K562 (cell line): Measurements from ENCODE around the gene BAG5. TPM values are rescaled to one million over a fixed set of nuclear protein-coding genes. Genes with fewer than 3 reads are reported as not detected.

Experiments
- ATAC-seq: fragments of 200-7000 bp; cut with Tn5 transposase; 3 replicates; pipeline ENCODE4 v1.9.1; 2020; ENCODE audit warnings: moderate library complexity
- BruUV-seq: library from RNA; stranded (reverse); fragments of 400-500 nt; replicated peaks from 2 replicates; lab custom pipeline; 2021; lab: Mats Ljungman, UMichigan
- CTCF ChIA-PET: fragments of 300-600 bp; formaldehyde crosslinking; extraction: SDS; loops from one replicate; lab custom pipeline; 2021; ENCODE audit warnings: low intra/inter-chr PET ratio; lab: Yijun Ruan, JAX
- POLR2A ChIA-PET: fragments of 300-600, 350-650 bp; sonication (Branson Sonifier 250); formaldehyde crosslinking; extraction: SDS; loops from one replicate; lab custom pipeline; 2021; ENCODE audit warnings: antibody characterized with exemption, inconsistent platforms; lab: Yijun Ruan, JAX
- DNase-seq, 4 experiments: peaks; one replicate each; pipeline versions ENCODE4 v3.0.0 to v3.0.0-alpha.2; 2011 to 2018; ENCODE audit warnings: low spot score in 3 of 4, mixed read lengths in 3 of 4; ENCODE audit errors: extremely low read depth in 1 of 4
- FAIRE-seq: peaks from 2 replicates; lab custom pipeline; 2011; peaks lifted over from hg19 to GRCh38; lab: Jason Lieb, UNC
- H2AFZ ChIP-seq: 2 replicates; pipeline ENCODE4 v1.6.0; 2011; ENCODE audit warnings: low read depth, low read length, control low read depth, inconsistent platforms
- H3K27ac ChIP-seq: fragments of 200-600 bp; 3 replicates; pipeline ENCODE4 v1.8.0; 2011; ENCODE audit warnings: low read depth, mild to moderate bottlenecking, control low read depth, inconsistent platforms, low read length, moderate library complexity, mixed read lengths; ENCODE audit errors: extremely low read depth
- H3K27me3 ChIP-seq, 2 experiments: fragments of 300-600 bp in 1 of 2; 2 replicates in 1 of 2; 3 replicates in 1 of 2; pipeline versions ENCODE4 v1.6.0 to v1.8.0; 2011; ENCODE audit warnings: inconsistent platforms in 2 of 2, low read length in 2 of 2, mild to moderate bottlenecking in 1 of 2, mixed read lengths in 1 of 2, moderate library complexity in 1 of 2; ENCODE audit not compliant: control insufficient read depth in 2 of 2, insufficient read depth in 2 of 2
- H3K36me3 ChIP-seq: fragments of 300-600 bp; 3 replicates; pipeline ENCODE4 v1.8.0; 2011; ENCODE audit warnings: mild to moderate bottlenecking, low read length, inconsistent platforms; ENCODE audit not compliant: control insufficient read depth, insufficient read depth
- H3K4me1 ChIP-seq, 2 experiments: fragments of 200-600 bp in 1 of 2; replicated peaks in 1 of 2; 2 replicates in 1 of 2; 3 replicates in 1 of 2; pipeline versions ENCODE4 v1.5.1 to v1.8.0; 2011; ENCODE audit warnings: inconsistent platforms in 2 of 2, low read length in 2 of 2, mild to moderate bottlenecking in 1 of 2, mixed read lengths in 1 of 2, moderate library complexity in 1 of 2; ENCODE audit not compliant: control insufficient read depth in 2 of 2, insufficient read depth in 2 of 2
- H3K4me2 ChIP-seq: 2 replicates; pipeline ENCODE4 v1.6.1; 2011; ENCODE audit warnings: low read length, control low read depth, inconsistent platforms, mixed read lengths; ENCODE audit not compliant: insufficient read depth
- H3K4me3 ChIP-seq: fragments of 200-600 bp; sonication (generic), shearing (Covaris generic); 2 replicates; pipeline ENCODE4 v1.5.1; 2016; ENCODE audit warnings: control low read depth, inconsistent platforms
- H3K79me2 ChIP-seq: fragments of 200-600 bp; 3 replicates; pipeline ENCODE4 v1.8.0; 2011; ENCODE audit warnings: low read length, inconsistent platforms; ENCODE audit not compliant: control insufficient read depth, insufficient read depth
- H3K9ac ChIP-seq, 2 experiments: 2 replicates each; pipeline versions ENCODE4 v1.6.0 to v1.6.1; 2011; ENCODE audit warnings: low read depth in 2 of 2, low read length in 2 of 2, control low read depth in 1 of 2, inconsistent platforms in 1 of 2, mild to moderate bottlenecking in 1 of 2, mixed read lengths in 1 of 2; ENCODE audit not compliant: insufficient read depth in 1 of 2
- H3K9me1 ChIP-seq: one replicate; pipeline ENCODE4 v1.6.0; 2011; ENCODE audit warnings: inconsistent platforms, mild to moderate bottlenecking, low read length, moderate library complexity; ENCODE audit not compliant: control insufficient read depth, insufficient read depth
- H3K9me3 ChIP-seq: replicated peaks from 2 replicates; pipeline ENCODE4 v1.5.1; 2011; ENCODE audit warnings: low read depth, low read length, inconsistent platforms; ENCODE audit not compliant: control insufficient read depth, insufficient read depth
- H4K20me1 ChIP-seq: replicated peaks from 2 replicates; pipeline ENCODE4 v1.6.1; 2011; ENCODE audit warnings: low read length, inconsistent platforms, mixed read lengths; ENCODE audit not compliant: control insufficient read depth, insufficient read depth
- BDP1 ChIP-seq: IDR thresholded peaks from 3 replicates; pipeline ENCODE4 v1.6.1; 2011; ENCODE audit not compliant: insufficient read length, insufficient read depth
- ELF1 ChIP-seq: fragments of 200-800 bp; sonication (Bioruptor generic); IDR thresholded peaks from 2 replicates; pipeline ENCODE4 v1.6.1; 2016; ENCODE audit warnings: missing genetic modification characterization, missing compliant biosample characterization
- ETS1 ChIP-seq: conservative IDR thresholded peaks from 2 replicates; pipeline ENCODE4 v1.6.1; 2011; ENCODE audit warnings: low read depth, mild to moderate bottlenecking, low read length; ENCODE audit not compliant: control insufficient read depth
- FOXP4 ChIP-seq: sonication (generic); formaldehyde crosslinking; IDR thresholded peaks from 2 replicates; pipeline ENCODE4 v1.8.0; 2022; ENCODE audit warnings: mild to moderate bottlenecking, missing genetic modification reagents, borderline replicate concordance
- GABPA ChIP-seq: fragments of 200-800 bp; sonication (Bioruptor generic); conservative IDR thresholded peaks from 2 replicates; pipeline ENCODE4 v1.6.1; 2016; ENCODE audit warnings: low read depth, missing genetic modification characterization, missing compliant biosample characterization
- HLTF ChIP-seq: fragments of 450-650 bp; IDR thresholded peaks from 2 replicates; pipeline ENCODE4 v1.6.1; 2016
- RBFOX2 ChIP-seq: fragments of 200-400 bp; formaldehyde crosslinking; IDR thresholded peaks from 2 replicates; pipeline ENCODE4 v1.6.1; 2017; ENCODE audit warnings: low read depth, mild to moderate bottlenecking, low read length, moderate library complexity
- SAP30 ChIP-seq: fragments of 200-600 bp; sonication (generic); IDR thresholded peaks from 2 replicates; pipeline ENCODE4 v1.6.1; 2012; ENCODE audit warnings: borderline replicate concordance, low read depth, mild to moderate bottlenecking, moderate library complexity, low read length, control low read depth, inconsistent platforms; ENCODE audit not compliant: insufficient read depth, poor library complexity, severe bottlenecking
- SIN3A ChIP-seq, 2 experiments: fragments of 150-350 bp in 1 of 2; IDR thresholded peaks; 2 replicates each; pipeline ENCODE4 v1.6.1; 2011 to 2016; ENCODE audit warnings: borderline replicate concordance in 2 of 2, low read depth in 2 of 2, low read length in 2 of 2, mild to moderate bottlenecking in 2 of 2, moderate library complexity in 2 of 2; ENCODE audit not compliant: control insufficient read depth in 1 of 2
- ZFP30 ChIP-seq: fragments of 250-450 bp; sonication (Bioruptor Pico); IDR thresholded peaks from 2 replicates; pipeline ENCODE4 v1.8.0; 2022; ENCODE audit warnings: moderate library complexity, mild to moderate bottlenecking, inconsistent platforms, borderline replicate concordance
- ZNF3 ChIP-seq: fragments of 250-450 bp; sonication (Bioruptor Pico); IDR thresholded peaks from 2 replicates; pipeline ENCODE4 v1.5.0; 2021; ENCODE audit warnings: mild to moderate bottlenecking, moderate library complexity
- ZNF77 ChIP-seq: fragments of 250-450 bp; sonication (Bioruptor Pico); IDR thresholded peaks from 2 replicates; pipeline ENCODE4 v1.5.0; 2020
- WGBS: fragments of 100-300 bp; shearing (Covaris generic); methylation state at CpG from one replicate; pipeline ENCODE4 v1.1.6; 2016; ENCODE audit warnings: low coverage, mixed read lengths; ENCODE audit not compliant: insufficient coverage; ENCODE audit errors: missing lambda C conversion rate; 5-methylcytosine and 5-hydroxymethylcytosine counted together
- in situ Hi-C: fragments of 300-500 bp; cut with MboI; formaldehyde crosslinking; loops from 4 replicates; pipeline ENCODE4 v1.15.0; 2018; ENCODE audit warnings: inconsistent platforms, mixed read lengths
- intact Hi-C: fragments of 100-400 bp; cut with micrococcal nuclease; formaldehyde crosslinking; loops from 2 replicates; pipeline ENCODE4 v1.14.2; 2022
- polyA plus RNA-seq, 8 experiments: library from polyadenylated mRNA; depleted of rRNA in 4 of 8; stranded (reverse) in 5 of 8; unstranded in 3 of 8; fragments of >200 nt; fragmentation: Nextera tagmentation in 2 of 8; fragmentation: Illumina TruSeq in 1 of 8; extraction: Ambion mirVana in 2 of 8; extraction: Trizol in 1 of 8; gene quantifications; 2 replicates each; pipeline versions ENCODE4 v1.2.1 to v1.2.3, GENCODE V29; 2011 to 2014; ENCODE audit warnings: inconsistent platforms in 1 of 8, missing spikeins in 1 of 8
- total RNA-seq, 7 experiments: library from RNA; depleted of rRNA in 6 of 7; stranded (reverse); fragments of >200 nt in 6 of 7; fragmentation: Illumina TruSeq in 2 of 7; extraction: Trizol in 2 of 7; gene quantifications; 2 replicates each; pipeline versions ENCODE4 v1.2.1 to v1.2.3, GENCODE V29; 2011 to 2021; ENCODE audit warnings: low replicate concordance in 1 of 7

The BAG5 gene
- total and polyA plus RNA-seq, 9 of the 15 experiments (the other 6 are each of a cell fraction or from before 2014, with no cell fraction given) = 7.9 to 21.4 (median 13.2) TPM

- TF ChIP-seq SIN3A (IDR thresholded peaks at IDR 0.05; ENCODE audit: borderline replicate concordance in 2 of 2, control insufficient read depth in 1 of 2, low read depth in 2 of 2, low read length in 2 of 2) (peak; percentile 61 to 92; a peak in 3 of 4 replicates), ZFP30 (CRISPR knock-in tag) (no peak), ZNF3 (CRISPR knock-in tag) (no peak), ETS1 (0 out of 2 replicates have a peak, but pooled peaks have one; percentile 52), HLTF (no peak)
Measured at GRCh38 chr14:103530390-103530789, 32.1 kb downstream of the BAG5 start (continued).

GRCh38 chr14:103529383-103530365 is 32.8 kb downstream of the BAG5 start:
- Histone ChIP-seq H3K9me3 (no peaks in the 10 kb centered on the region), H3K9ac (peak overlapping the region; percentile 76 to 95), H2AFZ (peak overlapping the region; percentile 70; the same call in 1 of the 2 replicates), H3K36me3 (peaks cover 36% of the 10 kb centered on the region; the same call in 2 of the 3 replicates), H4K20me1 (no peaks in the 10 kb centered on the region; the same call in 1 of the 2 replicates), H3K4me2 (peak overlapping the region; percentile 89), H3K9me1 (peaks cover 6% of the 10 kb centered on the region), H3K4me3 (peak overlapping the region; percentile 92), H3K27me3 (no peaks in the 10 kb centered on the region), H3K79me2 (peaks cover 32% of the 10 kb centered on the region), H3K27ac (peak overlapping the region; percentile 73), H3K4me1 (peaks cover 17 to 75% of the 10 kb centered on the region in 2 experiments; a peak in 4 of 5 replicates)
- no peak for FAIRE-seq
- intact Hi-C loops (loop anchor here (10.0 kb wide), 1 partner anchor 135 kb away; no protein-coding TSS in a partner anchor), in situ Hi-C loops (loop anchor here (10.0 kb wide), 1 partner anchor 445 kb away; the partner anchor contains the start of gene LBHD2)
- CTCF ChIA-PET = no interaction called here
- 19% methylated on average over 30 of the region's 42 CpGs for WGBS
- DNase-seq = no peak
- BruUV-seq = TSS peak; percentile 66
- no peak; the same call in 2 of the 3 replicates for ATAC-seq
- POLR2A ChIA-PET = interaction anchor here (0.6 to 1.8 kb wide), 8 partner anchors 9 to 1493 kb away, joined by 3 to 9 read pairs (median 4); no protein-coding TSS in a partner anchor
- TF ChIP-seq ELF1 (peak; percentile 52; the same call in 1 of the 2 replicates), FOXP4 (CRISPR knock-in tag) (no peak), BDP1 (no peak), RBFOX2 (peak; percentile 31; the same call in 1 of the 2 replicates), SAP30 (peak; percentile 88), GABPA (tag) (peak; percentile 61), ZNF77 (no peak)
